Measurements from ENCODE around the gene COL6A3. TPM values are rescaled to one million over a fixed set of nuclear protein-coding genes. Genes with fewer than 3 reads are reported as not detected.

The COL6A3 gene
- polyA plus RNA-seq, 3 donors, result not detected

DNA sequence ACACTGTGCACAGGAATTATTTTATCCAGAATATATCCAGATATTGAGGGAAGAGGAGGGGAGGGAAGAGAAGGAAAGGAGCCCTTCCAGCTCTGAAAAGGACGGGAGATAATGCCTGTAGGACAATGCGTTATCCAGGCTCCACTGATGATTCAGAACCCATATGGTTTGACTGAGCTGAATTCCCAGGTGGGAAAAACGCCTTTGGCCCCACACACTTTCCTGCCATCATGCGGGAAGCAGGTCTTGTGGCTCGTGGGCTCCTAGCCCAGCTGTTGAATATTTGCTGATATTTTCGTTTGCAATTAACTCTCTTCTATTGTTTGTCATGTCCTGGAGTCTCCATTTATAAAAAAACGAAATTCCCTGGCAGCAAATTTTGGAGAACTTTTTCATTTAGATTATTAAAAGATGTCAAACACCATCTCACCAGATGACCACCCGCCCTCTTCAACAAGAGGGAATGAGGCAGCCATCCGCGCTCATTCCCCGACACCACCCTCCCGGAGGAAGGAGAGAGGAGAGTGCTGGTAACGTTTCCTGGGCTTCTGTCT is 8.9 kb downstream of the COL6A3 start:
- H3K27ac ChIP-seq (ENCODE audit: low read depth in 1 of 2, low read length in 2 of 2), result no peak overlapping the region
- H3K27me3 ChIP-seq (ENCODE audit: control insufficient read depth in 2 of 2, insufficient read depth in 2 of 2, low read length in 2 of 2), result no peaks in the 10 kb centered on the region
- no peaks in the 10 kb centered on the region for H3K4me1 ChIP-seq (ENCODE audit: control insufficient read depth in 1 of 2, insufficient read depth in 2 of 2, low read length in 2 of 2)
- TF ChIP-seq, protein P1, sequence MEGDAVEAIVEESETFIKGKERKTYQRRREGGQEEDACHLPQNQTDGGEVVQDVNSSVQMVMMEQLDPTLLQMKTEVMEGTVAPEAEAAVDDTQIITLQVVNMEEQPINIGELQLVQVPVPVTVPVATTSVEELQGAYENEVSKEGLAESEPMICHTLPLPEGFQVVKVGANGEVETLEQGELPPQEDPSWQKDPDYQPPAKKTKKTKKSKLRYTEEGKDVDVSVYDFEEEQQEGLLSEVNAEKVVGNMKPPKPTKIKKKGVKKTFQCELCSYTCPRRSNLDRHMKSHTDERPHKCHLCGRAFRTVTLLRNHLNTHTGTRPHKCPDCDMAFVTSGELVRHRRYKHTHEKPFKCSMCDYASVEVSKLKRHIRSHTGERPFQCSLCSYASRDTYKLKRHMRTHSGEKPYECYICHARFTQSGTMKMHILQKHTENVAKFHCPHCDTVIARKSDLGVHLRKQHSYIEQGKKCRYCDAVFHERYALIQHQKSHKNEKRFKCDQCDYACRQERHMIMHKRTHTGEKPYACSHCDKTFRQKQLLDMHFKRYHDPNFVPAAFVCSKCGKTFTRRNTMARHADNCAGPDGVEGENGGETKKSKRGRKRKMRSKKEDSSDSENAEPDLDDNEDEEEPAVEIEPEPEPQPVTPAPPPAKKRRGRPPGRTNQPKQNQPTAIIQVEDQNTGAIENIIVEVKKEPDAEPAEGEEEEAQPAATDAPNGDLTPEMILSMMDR (IDR thresholded peaks at IDR 0.05), result no peak
- no peaks in the 10 kb centered on the region for H3K79me2 ChIP-seq (ENCODE audit: insufficient read depth, low read length)
- no peak overlapping the region for H3K9ac ChIP-seq (ENCODE audit: insufficient read depth, low read length, poor library complexity, severe bottlenecking)
- H3K36me3 Mint-ChIP-seq, result no peaks in the 10 kb centered on the region
- H3K4me1 Mint-ChIP-seq, result no peaks in the 10 kb centered on the region
- WGBS (ENCODE audit: insufficient coverage), result 87% methylated on average over 5 of the region's 13 CpGs
- no peak for DNase-seq
- H3K27me3 Mint-ChIP-seq (ENCODE audit: low read depth in 3 of 3), result peaks cover 9 to 23% (median 10%) of the 10 kb centered on the region in 3 donors
- H3K27ac Mint-ChIP-seq, result no peak overlapping the region
- no peaks in the 10 kb centered on the region for H4K20me1 ChIP-seq (ENCODE audit: insufficient read depth, low read length)
- H3K4me3 Mint-ChIP-seq, result no peak overlapping the region
- no peak overlapping the region for H3K4me3 ChIP-seq (replicated peaks in 1 of 3; ENCODE audit: low read depth in 2 of 3, low read length in 3 of 3)
- no peaks in the 10 kb centered on the region for H3K9me3 ChIP-seq (replicated peaks in 1 of 2; ENCODE audit: control insufficient read depth in 1 of 2, insufficient read depth in 1 of 2, low read length in 2 of 2)
- H3K36me3 ChIP-seq (replicated peaks in 1 of 2; ENCODE audit: control insufficient read depth in 1 of 2, insufficient read depth in 2 of 2, low read length in 2 of 2), result no peaks in the 10 kb centered on the region
- H3K4me2 ChIP-seq (replicated peaks; ENCODE audit: extremely low read depth, low read length, poor library complexity, severe bottlenecking), result no peak overlapping the region
- H2AFZ ChIP-seq (ENCODE audit: insufficient read depth, low read depth, low read length, poor library complexity, severe bottlenecking), result no peak overlapping the region
- no peaks in the 10 kb centered on the region for H3K9me3 Mint-ChIP-seq
- intact Hi-C loops (cut with micrococcal nuclease), result no loop called here

DNA sequence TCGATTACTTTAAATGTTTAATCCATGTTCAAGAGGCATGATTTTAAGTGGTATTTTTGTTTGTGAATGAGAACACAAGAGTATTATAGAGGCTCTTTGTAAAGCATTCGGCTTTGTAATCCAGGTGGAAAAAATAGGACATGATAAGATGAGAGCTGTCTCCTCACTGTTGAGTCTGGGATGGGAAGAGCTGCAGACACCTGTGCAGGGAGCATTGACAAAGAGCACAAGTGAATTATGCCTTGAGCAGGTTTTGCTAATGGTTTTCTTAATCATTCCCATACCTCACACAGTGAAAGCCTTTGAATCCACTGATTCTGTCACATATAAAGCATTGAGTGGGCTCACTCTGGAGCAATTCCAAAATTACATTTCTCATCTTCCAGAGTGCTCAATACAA is 9.6 kb downstream of the COL6A3 start:
- Mint-ChIP-seq H3K36me3 (no peaks in the 10 kb centered on the region), H3K4me3 (no peak overlapping the region), H3K4me1 (no peaks in the 10 kb centered on the region), H3K27me3 (ENCODE audit: low read depth in 3 of 3) (peaks cover 7 to 23% (median 9%) of the 10 kb centered on the region in 3 donors), H3K9me3 (no peaks in the 10 kb centered on the region), H3K27ac (no peak overlapping the region)
- no peaks in the 10 kb centered on the region for H3K79me2 ChIP-seq (ENCODE audit: insufficient read depth, low read length)
- H3K27ac ChIP-seq (ENCODE audit: low read depth in 1 of 2, low read length in 2 of 2), result no peak overlapping the region
- H3K4me2 ChIP-seq (replicated peaks; ENCODE audit: extremely low read depth, low read length, poor library complexity, severe bottlenecking), result no peak overlapping the region
- no peak overlapping the region for H3K9ac ChIP-seq (ENCODE audit: insufficient read depth, low read length, poor library complexity, severe bottlenecking)
- H3K4me3 ChIP-seq (replicated peaks in 1 of 3; ENCODE audit: low read depth in 2 of 3, low read length in 3 of 3), result no peak overlapping the region
- 83% methylated on average over 1 of the region's 2 CpGs for WGBS (ENCODE audit: insufficient coverage)
- DNase-seq, result no peak
- H3K36me3 ChIP-seq (replicated peaks in 1 of 2; ENCODE audit: control insufficient read depth in 1 of 2, insufficient read depth in 2 of 2, low read length in 2 of 2), result no peaks in the 10 kb centered on the region
- no peaks in the 10 kb centered on the region for H4K20me1 ChIP-seq (ENCODE audit: insufficient read depth, low read length)
- intact Hi-C loops (cut with micrococcal nuclease), result no loop called here
- TF ChIP-seq, protein P1 (IDR thresholded peaks at IDR 0.05), result no peak
- H2AFZ ChIP-seq (ENCODE audit: insufficient read depth, low read depth, low read length, poor library complexity, severe bottlenecking), result no peak overlapping the region
- H3K27me3 ChIP-seq (ENCODE audit: control insufficient read depth in 2 of 2, insufficient read depth in 2 of 2, low read length in 2 of 2), result no peaks in the 10 kb centered on the region
- H3K9me3 ChIP-seq (replicated peaks in 1 of 2; ENCODE audit: control insufficient read depth in 1 of 2, insufficient read depth in 1 of 2, low read length in 2 of 2), result no peaks in the 10 kb centered on the region
- H3K4me1 ChIP-seq (ENCODE audit: control insufficient read depth in 1 of 2, insufficient read depth in 2 of 2, low read length in 2 of 2), result no peaks in the 10 kb centered on the region

Data from CD14-positive monocyte (primary cell).